ENCODE data around the gene ADCY2. TPM values are rescaled to one million over a fixed set of nuclear protein-coding genes. Genes with fewer than 3 reads are reported as not detected.

The ADCY2 gene
- total and polyA plus RNA-seq, 9 of the 15 experiments (the other 6 are each of a cell fraction or from before 2014, with no cell fraction given): 0.01 to 0.15 (median 0.03) TPM; not detected in 5

DNA sequence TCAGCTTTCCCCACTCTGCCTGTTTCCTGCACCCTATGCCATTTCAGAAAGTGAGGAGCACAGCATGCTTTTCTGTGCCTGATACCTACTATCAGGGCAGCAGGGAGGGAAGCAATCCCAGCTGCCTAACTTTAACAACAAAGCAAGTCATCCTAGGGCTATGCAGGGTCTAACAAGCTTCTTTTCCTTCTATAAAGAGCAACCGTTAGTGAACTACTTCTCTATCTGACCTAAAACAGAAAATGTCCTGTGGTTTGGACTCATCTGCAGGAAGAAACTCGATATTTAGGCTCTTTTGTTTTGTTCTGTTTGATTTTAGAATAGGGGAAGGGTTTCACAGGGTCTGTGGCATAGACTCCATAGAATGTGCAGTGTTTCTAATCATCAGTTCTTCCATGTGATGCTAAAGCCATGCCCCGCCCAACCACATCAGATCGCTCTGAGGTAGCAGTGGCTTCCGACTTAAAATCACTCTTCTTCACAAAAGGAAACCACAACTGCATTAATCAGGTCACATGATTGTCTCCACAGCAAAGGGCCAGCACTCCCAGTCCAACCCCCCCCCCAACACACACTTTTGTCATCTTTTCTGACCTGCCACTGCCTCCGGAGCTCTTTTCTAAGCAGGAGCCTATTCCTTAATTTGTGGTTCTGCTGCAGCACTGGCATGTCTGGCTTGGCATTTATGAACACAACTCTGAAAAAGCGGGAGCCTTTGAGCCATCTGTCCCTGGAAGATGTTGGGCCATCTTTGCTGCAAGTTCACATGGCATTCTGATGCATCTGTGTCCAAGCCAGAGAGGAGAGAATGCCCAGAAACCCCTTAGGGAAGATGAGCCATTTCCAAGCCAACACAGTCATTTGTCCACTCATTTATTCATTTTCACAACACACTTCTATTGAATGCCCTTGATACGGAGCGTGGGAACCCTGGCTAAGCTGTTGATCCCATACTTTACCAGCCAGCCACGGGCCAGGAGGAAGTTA is 383.4 kb downstream of the ADCY2 start:
- TF ChIP-seq SMAD2 (IDR thresholded peaks at IDR 0.05; ENCODE audit: low read depth, low read length) (no peak), SETDB1 (IDR thresholded peaks at IDR 0.05; ENCODE audit: low read length) (no peak), ZNF354B (CRISPR knock-in tag; IDR thresholded peaks at IDR 0.05) (no peak), ZNF24 (IDR thresholded peaks at IDR 0.05) (no peak), NR1H2 (CRISPR knock-in tag; IDR thresholded peaks at IDR 0.05) (no peak), MEF2D (tag; conservative IDR thresholded peaks at IDR 0.05; ENCODE audit: low read depth) (no peak)
- TF ChIP-seq, protein P1, sequence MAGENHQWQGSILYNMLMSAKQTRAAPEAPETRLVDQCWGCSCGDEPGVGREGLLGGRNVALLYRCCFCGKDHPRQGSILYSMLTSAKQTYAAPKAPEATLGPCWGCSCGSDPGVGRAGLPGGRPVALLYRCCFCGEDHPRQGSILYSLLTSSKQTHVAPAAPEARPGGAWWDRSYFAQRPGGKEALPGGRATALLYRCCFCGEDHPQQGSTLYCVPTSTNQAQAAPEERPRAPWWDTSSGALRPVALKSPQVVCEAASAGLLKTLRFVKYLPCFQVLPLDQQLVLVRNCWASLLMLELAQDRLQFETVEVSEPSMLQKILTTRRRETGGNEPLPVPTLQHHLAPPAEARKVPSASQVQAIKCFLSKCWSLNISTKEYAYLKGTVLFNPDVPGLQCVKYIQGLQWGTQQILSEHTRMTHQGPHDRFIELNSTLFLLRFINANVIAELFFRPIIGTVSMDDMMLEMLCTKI (IDR thresholded peaks at IDR 0.05; ENCODE audit: partially characterized antibody): no peak
- TF ChIP-seq, protein P2, sequence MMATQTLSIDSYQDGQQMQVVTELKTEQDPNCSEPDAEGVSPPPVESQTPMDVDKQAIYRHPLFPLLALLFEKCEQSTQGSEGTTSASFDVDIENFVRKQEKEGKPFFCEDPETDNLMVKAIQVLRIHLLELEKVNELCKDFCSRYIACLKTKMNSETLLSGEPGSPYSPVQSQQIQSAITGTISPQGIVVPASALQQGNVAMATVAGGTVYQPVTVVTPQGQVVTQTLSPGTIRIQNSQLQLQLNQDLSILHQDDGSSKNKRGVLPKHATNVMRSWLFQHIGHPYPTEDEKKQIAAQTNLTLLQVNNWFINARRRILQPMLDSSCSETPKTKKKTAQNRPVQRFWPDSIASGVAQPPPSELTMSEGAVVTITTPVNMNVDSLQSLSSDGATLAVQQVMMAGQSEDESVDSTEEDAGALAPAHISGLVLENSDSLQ (IDR thresholded peaks at IDR 0.05): no peak
- TF ChIP-seq, protein P3, sequence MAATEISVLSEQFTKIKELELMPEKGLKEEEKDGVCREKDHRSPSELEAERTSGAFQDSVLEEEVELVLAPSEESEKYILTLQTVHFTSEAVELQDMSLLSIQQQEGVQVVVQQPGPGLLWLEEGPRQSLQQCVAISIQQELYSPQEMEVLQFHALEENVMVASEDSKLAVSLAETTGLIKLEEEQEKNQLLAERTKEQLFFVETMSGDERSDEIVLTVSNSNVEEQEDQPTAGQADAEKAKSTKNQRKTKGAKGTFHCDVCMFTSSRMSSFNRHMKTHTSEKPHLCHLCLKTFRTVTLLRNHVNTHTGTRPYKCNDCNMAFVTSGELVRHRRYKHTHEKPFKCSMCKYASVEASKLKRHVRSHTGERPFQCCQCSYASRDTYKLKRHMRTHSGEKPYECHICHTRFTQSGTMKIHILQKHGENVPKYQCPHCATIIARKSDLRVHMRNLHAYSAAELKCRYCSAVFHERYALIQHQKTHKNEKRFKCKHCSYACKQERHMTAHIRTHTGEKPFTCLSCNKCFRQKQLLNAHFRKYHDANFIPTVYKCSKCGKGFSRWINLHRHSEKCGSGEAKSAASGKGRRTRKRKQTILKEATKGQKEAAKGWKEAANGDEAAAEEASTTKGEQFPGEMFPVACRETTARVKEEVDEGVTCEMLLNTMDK (IDR thresholded peaks at IDR 0.05; ENCODE audit: borderline replicate concordance, insufficient read depth, low read depth, low read length, poor library complexity, severe bottlenecking): no peak
- no peak overlapping the region for H3K4me2 ChIP-seq (ENCODE audit: insufficient read depth, low read length)
- no peak overlapping the region for H2AFZ ChIP-seq (ENCODE audit: low read depth, low read length)
- no peak for FAIRE-seq
- DNase-seq (ENCODE audit: extremely low read depth in 1 of 4, low spot score in 3 of 4): no peak
- H3K9me1 ChIP-seq (ENCODE audit: control insufficient read depth, insufficient read depth, low read length): no peaks in the 10 kb centered on the region
- no peak overlapping the region for H3K27ac ChIP-seq (ENCODE audit: extremely low read depth, low read depth, low read length)
- no peak overlapping the region for H3K9ac ChIP-seq (ENCODE audit: insufficient read depth in 1 of 2, low read depth in 2 of 2, low read length in 2 of 2)
- intact Hi-C loops (cut with micrococcal nuclease): no loop called here
- WGBS (ENCODE audit: insufficient coverage, low coverage, missing lambda C conversion rate): 0% methylated on average over 10 of the region's 10 CpGs
- no peaks in the 10 kb centered on the region for H3K36me3 ChIP-seq (ENCODE audit: control insufficient read depth, insufficient read depth, low read length)
- ATAC-seq: no peak
- peaks cover 2 to 6% of the 10 kb centered on the region in 2 experiments; a peak in 2 of 5 replicates for H3K27me3 ChIP-seq (ENCODE audit: control insufficient read depth in 2 of 2, insufficient read depth in 2 of 2, low read length in 2 of 2)
- no peaks in the 10 kb centered on the region for H4K20me1 ChIP-seq (replicated peaks; ENCODE audit: control insufficient read depth, insufficient read depth, low read length)
- POLR2A ChIA-PET: no interaction called here
- no peaks in the 10 kb centered on the region for H3K4me1 ChIP-seq (replicated peaks in 1 of 2; ENCODE audit: control insufficient read depth in 2 of 2, insufficient read depth in 2 of 2, low read length in 2 of 2)
- H3K79me2 ChIP-seq (ENCODE audit: control insufficient read depth, insufficient read depth, low read length): no peaks in the 10 kb centered on the region
- CTCF ChIA-PET (ENCODE audit: low intra/inter-chr PET ratio): no interaction called here
- in situ Hi-C loops (cut with MboI): no loop called here
- H3K4me3 ChIP-seq: no peak overlapping the region
- no peaks in the 10 kb centered on the region for H3K9me3 ChIP-seq (replicated peaks; ENCODE audit: control insufficient read depth, insufficient read depth, low read depth, low read length)
- BruUV-seq (replicated peaks): no TSS peak

All from K562 (cell line).